GM18511 (cell line): ENCODE results near the gene LINGO4.

Experiments
- ATAC-seq: cut with Tn5 transposase; IDR thresholded peaks from one replicate; pipeline ENCODE4 v1.9.1; 2021; ENCODE audit warnings: mild to moderate bottlenecking, moderate library complexity; ENCODE audit not compliant: unreplicated experiment

Gene LINGO4

GRCh38 chr1:151815716-151816327 is 10.6 kb upstream of the LINGO4 start:
- no peak for ATAC-seq

DNA sequence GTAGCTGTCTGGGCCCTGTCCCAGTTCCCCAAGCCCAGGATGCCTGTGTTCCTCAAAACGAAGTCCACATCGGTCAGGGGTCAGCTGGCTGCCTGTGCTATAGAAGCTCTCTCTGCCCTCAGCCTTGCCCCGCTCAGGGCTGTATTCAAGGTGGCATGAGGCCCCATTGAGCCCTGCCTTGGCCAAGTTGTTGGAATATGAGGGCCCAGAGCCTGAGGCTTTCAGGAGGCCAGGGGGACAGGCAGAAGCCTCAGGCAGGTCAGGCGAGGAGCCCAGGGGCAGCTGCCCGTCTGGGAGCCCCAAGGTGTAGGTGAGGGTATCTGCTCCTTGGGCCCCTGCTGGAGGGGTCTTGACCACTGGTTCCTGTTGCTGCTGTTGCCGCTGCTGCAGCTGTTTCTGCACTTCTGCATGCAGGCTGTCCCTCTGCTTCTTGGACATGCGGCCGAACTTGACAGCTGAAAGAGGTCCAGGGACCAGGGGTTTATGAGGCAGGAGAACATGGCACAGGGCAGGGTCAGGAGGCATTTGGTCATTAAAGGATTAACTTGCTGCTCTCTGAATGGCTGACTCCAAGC is 9.8 kb upstream of the LINGO4 start:
- ATAC-seq, result no peak

DNA sequence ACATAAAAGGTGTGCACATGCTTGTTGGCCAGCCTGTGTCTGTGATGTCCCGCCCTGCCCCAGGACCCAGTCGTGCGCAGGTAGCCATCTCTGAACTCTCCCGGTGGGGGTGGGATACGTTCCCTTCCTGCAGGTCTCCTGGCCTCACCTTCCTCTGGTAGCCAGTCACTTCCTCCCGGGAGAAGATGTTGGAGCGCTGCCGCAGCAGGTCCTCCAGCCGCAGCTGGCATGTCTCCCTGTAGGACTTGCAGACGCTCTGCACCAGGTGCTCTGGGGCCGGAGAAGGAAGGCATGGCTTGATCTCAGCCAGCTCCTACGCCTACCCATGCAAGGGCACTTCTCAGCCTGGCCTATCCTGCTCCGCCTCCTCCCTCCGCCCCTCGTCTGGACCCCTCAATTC is 9.2 kb upstream of the LINGO4 start:
- ATAC-seq, result no peak

DNA sequence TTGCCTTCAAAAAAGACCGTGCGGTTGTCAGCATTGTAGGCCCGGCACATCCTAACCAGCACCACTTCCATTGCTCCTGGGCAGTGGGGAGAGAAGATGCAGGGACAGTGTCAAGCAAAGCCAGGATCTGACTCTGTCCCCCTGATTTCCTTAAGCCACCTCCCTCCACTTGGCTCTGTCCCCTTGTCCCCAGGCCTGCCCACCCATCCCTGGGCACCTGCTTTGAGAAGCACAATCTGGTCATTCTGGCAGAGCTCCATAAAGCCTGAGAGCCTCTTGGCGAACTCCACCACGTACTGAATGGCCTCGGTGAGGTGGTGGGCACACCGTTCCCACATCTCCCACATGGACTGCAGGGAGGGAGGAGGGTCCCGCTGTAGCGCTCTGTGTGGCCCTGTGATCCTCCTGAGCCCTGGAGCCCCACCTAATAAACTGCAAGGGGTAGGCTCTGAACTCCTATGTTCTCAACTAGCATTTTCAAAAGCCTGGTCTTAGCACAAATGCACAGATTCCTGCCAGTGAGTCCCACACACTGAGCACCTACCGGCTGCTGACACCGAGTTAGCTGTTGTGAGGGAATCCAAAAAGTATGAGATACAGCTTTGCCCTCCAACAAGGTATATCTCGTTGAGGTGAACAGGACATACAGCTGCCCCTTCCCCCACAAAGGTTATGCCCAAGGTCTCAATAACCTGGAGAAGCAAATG is 8.2 kb upstream of the LINGO4 start:
- no peak for ATAC-seq

DNA sequence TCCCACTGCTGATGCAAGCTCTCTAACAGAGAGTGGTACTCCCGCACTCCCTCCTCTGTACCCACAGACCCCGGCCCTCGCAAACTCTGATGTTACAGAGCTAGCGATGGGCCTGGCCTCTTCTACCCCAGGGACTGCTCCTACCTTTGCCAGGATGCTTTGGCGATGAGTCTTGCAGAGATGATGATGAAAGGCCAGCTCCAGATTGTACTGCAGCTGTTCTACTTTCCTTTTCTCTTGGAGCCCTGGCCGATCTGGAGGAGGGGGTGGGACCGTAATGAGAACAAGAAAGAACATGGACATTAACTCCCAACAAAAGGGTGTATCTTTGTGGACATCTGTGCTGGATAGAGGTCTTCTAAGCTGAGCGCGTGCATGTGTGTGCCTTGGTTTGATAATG is 6.0 kb upstream of the LINGO4 start:
- no peak for ATAC-seq

- ATAC-seq, result no peak
Measured at GRCh38 chr1:151809985-151810556, 4.9 kb upstream of the LINGO4 start.

DNA sequence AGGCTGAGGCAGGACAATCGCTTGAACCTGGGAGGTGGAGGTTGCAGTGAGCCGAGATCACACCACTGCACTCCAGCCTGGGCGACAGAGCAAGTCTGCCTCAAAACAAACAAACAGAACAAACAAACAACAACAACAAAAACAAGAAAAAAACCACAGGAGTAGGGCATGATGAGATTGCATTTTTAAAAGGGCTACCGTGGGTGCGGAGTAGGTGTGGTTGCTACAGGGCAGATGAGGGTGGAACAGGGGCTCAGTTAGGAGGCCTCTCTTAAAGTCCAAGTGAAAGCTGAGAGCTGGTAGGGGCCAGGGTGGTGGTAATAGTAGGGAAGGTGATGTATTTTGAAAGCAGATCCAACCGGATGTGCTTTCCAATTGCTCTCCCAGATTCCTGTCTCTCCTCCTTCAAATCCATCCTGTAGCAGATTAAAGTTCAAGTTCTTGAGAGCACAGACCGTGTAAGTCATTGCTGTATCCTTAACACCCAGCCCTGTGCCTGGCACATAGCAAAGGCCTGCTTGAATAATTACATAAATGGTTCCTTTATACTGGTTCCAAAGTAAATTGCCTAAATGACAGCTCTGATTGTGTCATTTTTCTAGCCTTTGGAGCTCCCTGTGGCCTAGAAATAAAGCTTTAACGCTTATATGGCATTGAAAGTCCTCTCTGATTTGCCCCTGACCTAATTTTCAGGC is 4.2 kb upstream of the LINGO4 start:
- ATAC-seq, result no peak

DNA sequence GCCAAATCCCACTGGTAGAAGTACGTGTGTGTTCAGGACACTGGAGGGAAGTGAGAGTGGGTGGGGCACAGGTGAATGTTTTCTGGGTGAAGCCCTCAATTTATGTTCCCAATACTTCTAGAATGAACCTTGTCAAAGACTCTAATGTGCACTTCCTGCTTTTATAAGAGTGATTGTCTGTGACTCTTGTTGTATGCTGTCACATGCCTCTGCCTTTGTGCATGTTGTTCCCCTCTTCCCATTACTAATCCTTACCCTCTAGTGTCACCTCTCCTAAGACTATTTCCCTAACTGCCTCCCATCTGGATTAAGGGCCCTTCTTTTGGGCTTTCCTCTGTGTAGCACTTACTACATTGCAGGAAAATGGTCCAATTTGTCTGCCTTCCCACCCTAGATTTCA is 2.5 kb upstream of the LINGO4 start:
- no peak for ATAC-seq

DNA sequence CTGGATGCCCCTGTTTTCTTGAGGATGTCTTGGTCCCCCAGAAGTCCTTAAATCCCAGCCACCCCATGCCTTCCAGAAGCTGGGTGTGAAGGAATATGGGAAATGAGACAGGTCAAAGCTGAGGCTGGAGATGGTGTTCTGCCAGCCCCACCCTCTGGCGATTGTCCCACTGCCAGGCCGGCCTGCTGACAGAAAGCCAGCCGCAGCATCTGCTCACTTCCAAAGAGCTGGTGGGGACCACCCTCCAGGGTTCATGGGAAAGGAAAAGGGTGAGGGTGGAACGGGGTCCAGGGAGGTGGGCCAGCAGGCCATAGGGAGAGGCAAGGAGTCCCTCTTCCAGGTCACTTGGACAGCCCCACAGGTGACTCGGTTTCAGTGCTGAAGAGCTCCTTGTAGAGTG is 1.9 kb upstream of the LINGO4 start:
- no peak for ATAC-seq

DNA sequence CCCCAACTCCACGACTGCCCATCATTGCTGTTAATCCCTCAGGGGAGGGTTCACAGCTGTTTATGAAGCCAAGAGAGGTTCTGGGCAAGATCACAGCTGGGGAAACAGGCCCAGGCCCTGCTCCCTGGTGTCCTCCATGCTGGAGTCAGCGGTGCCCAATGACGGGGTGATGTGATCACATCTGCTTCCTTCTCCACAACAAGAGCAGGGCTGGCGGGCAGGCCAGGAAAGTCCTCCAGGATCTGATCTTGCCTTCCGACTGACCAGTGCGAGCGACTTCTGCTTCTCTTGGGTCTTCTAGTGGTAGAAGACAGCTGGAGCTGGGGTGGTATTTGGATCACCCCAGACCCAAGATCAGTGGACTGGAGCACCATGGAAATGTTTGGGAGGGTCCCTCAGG is 951 bp upstream of the LINGO4 start:
- no peak for ATAC-seq

- ATAC-seq, result no peak
Measured at GRCh38 chr1:151803915-151804314, 1.3 kb downstream of the LINGO4 start.

GRCh38 chr1:151803164-151803563 is 2.1 kb downstream of the LINGO4 start:
- no peak for ATAC-seq

DNA sequence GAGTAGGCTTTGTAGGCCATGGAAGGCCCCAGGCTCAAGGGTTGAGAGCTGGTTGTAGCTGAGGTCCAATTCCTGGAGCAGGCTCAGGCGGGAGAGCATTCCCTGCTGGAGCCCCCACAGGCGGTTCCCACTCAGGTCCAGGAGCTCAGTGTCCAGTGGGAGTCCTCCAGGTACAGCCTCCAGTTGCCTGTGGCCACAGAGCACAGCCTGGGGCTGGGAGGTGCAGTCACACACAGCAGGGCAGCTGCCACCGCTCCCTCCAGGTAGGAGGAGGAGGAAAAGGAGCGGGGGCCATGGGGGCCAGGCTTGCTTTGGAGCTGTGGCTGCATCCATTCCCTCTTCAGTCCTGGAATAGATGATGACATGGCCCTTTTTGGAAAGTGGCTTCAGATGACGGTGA is 2.8 kb downstream of the LINGO4 start:
- no peak for ATAC-seq

DNA sequence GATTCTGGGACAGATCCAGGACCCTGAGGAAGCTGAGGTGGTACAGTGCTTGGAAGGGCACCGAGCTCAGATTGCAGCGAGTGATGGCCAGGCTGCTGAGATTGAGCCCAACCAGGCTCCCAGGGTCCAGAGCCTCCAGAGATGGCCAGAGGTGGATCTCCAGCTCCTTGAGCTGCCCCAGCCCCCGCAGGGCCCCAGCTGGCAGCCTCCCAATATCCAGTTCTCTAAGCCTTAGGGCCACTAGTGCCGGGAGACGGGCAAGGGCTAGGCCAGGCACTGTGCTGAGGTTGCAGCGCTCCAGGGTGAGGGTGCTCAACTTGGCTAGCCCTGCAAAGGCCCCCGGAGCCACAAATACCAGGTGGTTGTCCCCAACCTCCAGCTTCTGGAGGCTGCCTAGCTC is 3.4 kb downstream of the LINGO4 start:
- no peak for ATAC-seq

- ATAC-seq, result no peak
Measured at GRCh38 chr1:151801310-151801820, 3.9 kb downstream of the LINGO4 start.

DNA sequence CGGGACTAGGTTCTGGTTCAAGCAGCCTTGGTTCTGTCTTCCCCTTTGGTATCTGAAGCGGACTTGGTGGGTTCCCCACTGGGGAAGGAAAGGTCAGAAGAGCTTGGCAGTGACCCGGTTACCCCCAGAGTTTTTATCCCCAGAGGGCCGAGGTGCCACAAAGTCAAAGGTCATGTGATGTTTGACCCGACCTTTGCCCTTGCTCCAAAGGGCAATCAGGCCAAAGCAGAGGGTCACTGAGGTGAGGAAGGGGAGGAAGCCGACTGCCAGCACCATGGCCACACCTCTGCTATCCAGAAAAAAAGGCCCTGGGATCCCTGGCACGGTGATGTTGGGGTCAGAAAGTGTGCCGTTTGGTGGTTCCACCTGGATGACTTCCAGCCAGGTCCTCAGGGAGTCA is 4.4 kb downstream of the LINGO4 start:
- ATAC-seq, result no peak

GRCh38 chr1:151799179-151800022 is 5.8 kb downstream of the LINGO4 start:
- no peak for ATAC-seq

DNA sequence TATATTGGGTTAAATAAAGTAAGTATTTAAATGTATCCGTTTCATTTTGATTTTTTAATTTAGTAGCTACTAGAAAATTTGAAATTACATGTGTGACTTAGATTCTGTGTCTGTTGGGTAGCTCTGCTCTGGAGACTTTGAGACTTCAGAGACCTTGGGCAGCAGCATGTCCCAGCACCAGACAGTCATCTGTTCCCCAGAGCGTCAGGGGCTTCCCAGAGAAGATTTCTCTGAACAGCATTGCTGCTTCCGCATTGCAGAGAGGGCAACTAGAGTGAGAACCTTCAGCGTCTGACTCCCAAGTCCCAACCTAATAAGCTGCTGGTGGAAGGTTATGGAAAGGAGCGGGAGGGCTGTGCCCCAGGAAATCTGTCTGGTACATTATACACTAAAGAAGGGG is 6.6 kb downstream of the LINGO4 start:
- ATAC-seq, result no peak

DNA sequence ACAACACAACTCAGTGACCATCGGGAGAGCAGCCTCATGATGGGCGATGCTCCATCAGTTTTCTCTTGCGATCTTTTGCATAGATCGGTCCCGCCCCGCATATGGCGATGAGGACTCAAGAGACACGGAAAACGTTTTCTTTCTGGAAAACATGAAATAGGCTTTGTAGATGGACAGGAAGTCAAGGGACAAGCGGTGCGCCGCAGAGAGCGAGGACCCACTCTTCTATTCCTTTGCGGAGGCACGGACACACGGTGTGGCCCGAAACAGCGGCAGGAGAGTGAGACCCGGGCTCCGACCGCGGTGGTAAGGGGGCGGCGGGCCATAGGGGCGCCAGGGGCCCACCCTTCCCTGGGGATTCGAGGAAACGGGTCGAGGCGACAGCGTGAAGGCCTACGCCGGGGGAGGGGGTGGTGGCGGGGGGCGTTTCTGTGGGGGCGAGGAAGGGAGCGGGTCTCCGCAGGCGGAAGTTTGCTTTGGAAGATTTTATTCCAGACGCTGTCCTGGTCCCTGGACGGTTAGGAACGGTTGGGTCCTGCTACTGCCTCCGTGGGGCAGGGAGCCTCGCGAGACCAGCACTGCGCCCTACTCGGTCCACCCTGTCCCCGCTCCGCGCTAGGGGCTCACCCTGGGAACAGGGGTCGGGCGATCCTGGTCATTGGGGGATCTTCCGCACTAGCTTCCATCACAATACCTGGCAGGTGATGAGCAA is 14.1 kb downstream of the LINGO4 start:
- ATAC-seq, result peak; percentile 7
